Umbilical cord (tissue), 2 donors: Measurements from ENCODE around the gene RCSD1. TPM values are rescaled to one million over a fixed set of nuclear protein-coding genes. Genes with fewer than 3 reads are reported as not detected.
A peak's percentile ranks its signal among the peaks of the same experiment; 100 is the strongest.
"Not testable (repeated sequence)": the region's sequence is repeated elsewhere in the genome, so short reads cannot be mapped to it uniquely, and the experiment has no call there.

ENCODE experiments used
- DNase-seq: peaks from one replicate; pipeline ENCODE4 v3.0.0-alpha.2; 2015; ENCODE audit warnings: low spot score
- total RNA-seq: library from RNA; depleted of rRNA; stranded (reverse); fragments of >200 nt; gene quantifications from one replicate; pipeline ENCODE4 v1.2.3, GENCODE V29; 2014; ENCODE audit warnings: low replicate concordance; ENCODE audit not compliant: insufficient read depth

RCSD1 gene
- total RNA-seq = 17.8 TPM

- DNase-seq = no peak
Measured at GRCh38 chr1:167629681-167630567, at the start of gene RCSD1. Gene RCSD1 (plus strand): TSS chr1:167630232. CDS start chr1:167630424, 192 bp downstream.

GRCh38 chr1:167582064-167582463 lies 48.0 kb upstream of the RCSD1 start:
- no peak for DNase-seq

GRCh38 chr1:167582722-167583121 lies 47.3 kb upstream of the RCSD1 start:
- DNase-seq = no peak

GRCh38 chr1:167584581-167584980 lies 45.5 kb upstream of the RCSD1 start:
- no peak for DNase-seq

- no peak for DNase-seq
Measured at GRCh38 chr1:167587342-167587741, 42.7 kb upstream of the RCSD1 start.

GRCh38 chr1:167587872-167588271 lies 42.2 kb upstream of the RCSD1 start:
- no peak for DNase-seq

- DNase-seq = no peak
Measured at GRCh38 chr1:167588361-167588760, 41.7 kb upstream of the RCSD1 start.

GRCh38 chr1:167592475-167592874 lies 37.6 kb upstream of the RCSD1 start:
- no peak for DNase-seq

GRCh38 chr1:167593860-167594259 lies 36.2 kb upstream of the RCSD1 start:
- DNase-seq = no peak

GRCh38 chr1:167594822-167595221 lies 35.2 kb upstream of the RCSD1 start:
- no peak for DNase-seq

GRCh38 chr1:167599957-167600581 lies 30.0 kb upstream of the RCSD1 start:
- DNase-seq = peak; percentile 72

- DNase-seq = peak; percentile 29
Measured at GRCh38 chr1:167601442-167602383, 28.3 kb upstream of the RCSD1 start.

- DNase-seq = no peak
Measured at GRCh38 chr1:167602840-167603239, 27.2 kb upstream of the RCSD1 start.

GRCh38 chr1:167605576-167605975 lies 24.5 kb upstream of the RCSD1 start:
- no peak for DNase-seq

GRCh38 chr1:167611983-167612382 lies 18.0 kb upstream of the RCSD1 start:
- DNase-seq = no peak

- DNase-seq = no peak
Measured at GRCh38 chr1:167612587-167613385, 17.2 kb upstream of the RCSD1 start.

GRCh38 chr1:167613984-167614383 lies 16.0 kb upstream of the RCSD1 start:
- DNase-seq = not testable (repeated sequence)

GRCh38 chr1:167614851-167615250 lies 15.2 kb upstream of the RCSD1 start:
- no peak for DNase-seq

- DNase-seq = no peak
Measured at GRCh38 chr1:167616521-167616920, 13.5 kb upstream of the RCSD1 start.

GRCh38 chr1:167617153-167618147 lies 12.6 kb upstream of the RCSD1 start:
- peak; percentile 32 for DNase-seq
